ENCODE data around the gene HOOK2. TPM values are rescaled to one million over a fixed set of nuclear protein-coding genes. Genes with fewer than 3 reads are reported as not detected.

The HOOK2 gene
- total and polyA plus RNA-seq, 7 donors, result 11.3 to 33.0 (median 21.7) TPM

GRCh38 chr19:12787458-12787857, 12.1 kb upstream of the HOOK2 start:
- no peak for TF ChIP-seq CTCF (IDR thresholded peaks at IDR 0.05)
- no peaks in the 10 kb centered on the region for H3K36me3 ChIP-seq (ENCODE audit: insufficient read depth in 1 of 2, low read depth in 1 of 2)
- WGBS, 3 donors, result 71 to 78% (median 75%) methylated on average over 10 of the region's 10 CpGs
- intact Hi-C loops (cut with DNase I), result no loop called here
- H3K4me3 ChIP-seq, result no peak overlapping the region
- H3K9me3 ChIP-seq, result no peaks in the 10 kb centered on the region
- peak overlapping the region; percentile 99 for H3K27ac ChIP-seq
- peaks cover 35% of the 10 kb centered on the region for H3K4me1 ChIP-seq
- no peak for ATAC-seq
- DNase-seq, result no peak
- H3K27me3 ChIP-seq (ENCODE audit: insufficient read depth in 3 of 3, low read length in 2 of 3), result no peaks in the 10 kb centered on the region

GRCh38 chr19:12786952-12787351, 11.6 kb upstream of the HOOK2 start:
- ATAC-seq (no peak), DNase-seq (no peak)
- peaks cover 35% of the 10 kb centered on the region for H3K4me1 ChIP-seq
- no peaks in the 10 kb centered on the region for H3K9me3 ChIP-seq
- no peak for TF ChIP-seq CTCF (IDR thresholded peaks at IDR 0.05)
- no peaks in the 10 kb centered on the region for H3K36me3 ChIP-seq (ENCODE audit: insufficient read depth in 1 of 2, low read depth in 1 of 2)
- peak overlapping the region; percentile 99 for H3K27ac ChIP-seq
- no peak overlapping the region for H3K4me3 ChIP-seq
- H3K27me3 ChIP-seq (ENCODE audit: insufficient read depth in 3 of 3, low read length in 2 of 3), result no peaks in the 10 kb centered on the region
- intact Hi-C loops (cut with DNase I), result no loop called here
- 71 to 77% (median 72%) methylated on average over 3 of the region's 3 CpGs for WGBS, 3 donors

GRCh38 chr19:12786141-12786870, 11.0 kb upstream of the HOOK2 start:
- Histone ChIP-seq H3K27me3 (ENCODE audit: insufficient read depth in 3 of 3, low read length in 2 of 3) (no peaks in the 10 kb centered on the region), H3K36me3 (ENCODE audit: insufficient read depth in 1 of 2, low read depth in 1 of 2) (no peaks in the 10 kb centered on the region), H3K27ac (peak overlapping the region; percentile 99), H3K4me1 (peaks cover 35% of the 10 kb centered on the region), H3K4me3 (no peak overlapping the region), H3K9me3 (no peaks in the 10 kb centered on the region)
- ATAC-seq (no peak), DNase-seq (peak; percentile 65 to 78)
- no peak for TF ChIP-seq CTCF (IDR thresholded peaks at IDR 0.05)
- intact Hi-C loops (cut with DNase I), result no loop called here
- 40 to 50% (median 42%) methylated on average over 12 to 18 of the region's 18 CpGs for WGBS, 3 donors

GRCh38 chr19:12785431-12786031, 10.2 kb upstream of the HOOK2 start:
- no peaks in the 10 kb centered on the region for H3K36me3 ChIP-seq (ENCODE audit: insufficient read depth in 1 of 2, low read depth in 1 of 2)
- DNase-seq, result no peak
- no peaks in the 10 kb centered on the region for H3K27me3 ChIP-seq (ENCODE audit: insufficient read depth in 3 of 3, low read length in 2 of 3)
- H3K4me3 ChIP-seq, result no peak overlapping the region
- H3K4me1 ChIP-seq, result peaks cover 35% of the 10 kb centered on the region
- ATAC-seq, result no peak
- 67 to 93% (median 71%) methylated on average over 4 of the region's 4 CpGs for WGBS, 3 donors
- peak overlapping the region; percentile 99 for H3K27ac ChIP-seq
- no peak for TF ChIP-seq CTCF (IDR thresholded peaks at IDR 0.05)
- intact Hi-C loops (cut with DNase I), result no loop called here
- no peaks in the 10 kb centered on the region for H3K9me3 ChIP-seq

Measured in psoas muscle (tissue), 8 donors.